Measurements from ENCODE around the gene TMC6. TPM values are rescaled to one million over a fixed set of nuclear protein-coding genes. Genes with fewer than 3 reads are reported as not detected.

TMC6 gene
- total and polyA plus RNA-seq, 12 donors, result 22.8 to 109 (median 69.1) TPM

DNA sequence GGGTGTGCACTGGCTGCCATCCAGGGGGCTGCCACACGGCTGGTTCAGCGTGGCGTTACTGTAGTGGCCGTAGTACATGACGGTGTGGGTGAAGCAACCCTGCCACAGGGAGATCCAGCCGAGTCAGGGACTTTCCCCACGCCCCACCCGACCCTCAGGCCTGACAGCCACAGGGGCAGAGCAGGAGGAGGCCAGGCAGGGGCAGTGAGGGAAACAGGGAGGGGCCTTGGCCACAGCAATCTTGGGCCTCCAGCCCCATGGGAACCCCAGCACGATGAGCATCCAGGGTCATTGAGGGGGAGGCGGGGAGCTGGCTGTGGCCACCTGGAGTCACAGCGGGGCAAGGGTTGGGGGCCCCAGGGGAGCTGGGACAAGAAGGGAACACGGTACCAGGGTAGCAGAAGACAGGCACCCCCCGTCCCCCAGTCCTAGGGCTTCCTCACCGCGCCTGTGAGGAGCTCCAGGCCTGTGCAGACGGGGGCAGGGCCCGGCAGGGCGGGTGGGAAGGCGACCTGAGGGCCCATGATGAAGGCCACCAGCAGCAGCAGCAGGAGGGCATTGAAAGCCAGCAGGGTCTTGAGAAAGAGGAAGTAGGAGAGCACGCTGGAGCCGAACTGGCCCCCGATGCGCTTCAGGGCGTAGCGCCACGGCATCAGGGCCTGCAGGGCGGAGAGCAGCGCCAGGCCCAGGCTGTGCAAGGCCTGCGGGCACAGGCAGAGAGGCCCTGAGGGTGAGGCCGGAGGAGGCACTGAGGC is 4.3 kb downstream of the TMC6 start:
- peak overlapping the region in 9 of 10 donors; percentile 89 to 98 (median 96) for H3K27ac ChIP-seq
- peaks cover 0 to 75% (median 35%) of the 10 kb centered on the region in 9 donors for H3K36me3 ChIP-seq
- DNase-seq (peak in 1 of 2 donors; percentile 34), ATAC-seq (no peak)
- no peaks in the 10 kb centered on the region for H3K9me3 ChIP-seq
- H3K4me3 ChIP-seq, result peak overlapping the region in 2 of 10 donors; percentile 37 to 97
- H3K4me1 ChIP-seq, result peaks cover 31 to 77% (median 50%) of the 10 kb centered on the region in 9 donors
- 78 to 81% methylated on average over 30 of the region's 30 CpGs for WGBS, 2 donors
- TF ChIP-seq, protein P1, sequence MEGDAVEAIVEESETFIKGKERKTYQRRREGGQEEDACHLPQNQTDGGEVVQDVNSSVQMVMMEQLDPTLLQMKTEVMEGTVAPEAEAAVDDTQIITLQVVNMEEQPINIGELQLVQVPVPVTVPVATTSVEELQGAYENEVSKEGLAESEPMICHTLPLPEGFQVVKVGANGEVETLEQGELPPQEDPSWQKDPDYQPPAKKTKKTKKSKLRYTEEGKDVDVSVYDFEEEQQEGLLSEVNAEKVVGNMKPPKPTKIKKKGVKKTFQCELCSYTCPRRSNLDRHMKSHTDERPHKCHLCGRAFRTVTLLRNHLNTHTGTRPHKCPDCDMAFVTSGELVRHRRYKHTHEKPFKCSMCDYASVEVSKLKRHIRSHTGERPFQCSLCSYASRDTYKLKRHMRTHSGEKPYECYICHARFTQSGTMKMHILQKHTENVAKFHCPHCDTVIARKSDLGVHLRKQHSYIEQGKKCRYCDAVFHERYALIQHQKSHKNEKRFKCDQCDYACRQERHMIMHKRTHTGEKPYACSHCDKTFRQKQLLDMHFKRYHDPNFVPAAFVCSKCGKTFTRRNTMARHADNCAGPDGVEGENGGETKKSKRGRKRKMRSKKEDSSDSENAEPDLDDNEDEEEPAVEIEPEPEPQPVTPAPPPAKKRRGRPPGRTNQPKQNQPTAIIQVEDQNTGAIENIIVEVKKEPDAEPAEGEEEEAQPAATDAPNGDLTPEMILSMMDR (IDR thresholded peaks at IDR 0.05), result no peak
- no peaks in the 10 kb centered on the region for H3K27me3 ChIP-seq
- intact Hi-C loops (cut with DNase I), result no loop called here

DNA sequence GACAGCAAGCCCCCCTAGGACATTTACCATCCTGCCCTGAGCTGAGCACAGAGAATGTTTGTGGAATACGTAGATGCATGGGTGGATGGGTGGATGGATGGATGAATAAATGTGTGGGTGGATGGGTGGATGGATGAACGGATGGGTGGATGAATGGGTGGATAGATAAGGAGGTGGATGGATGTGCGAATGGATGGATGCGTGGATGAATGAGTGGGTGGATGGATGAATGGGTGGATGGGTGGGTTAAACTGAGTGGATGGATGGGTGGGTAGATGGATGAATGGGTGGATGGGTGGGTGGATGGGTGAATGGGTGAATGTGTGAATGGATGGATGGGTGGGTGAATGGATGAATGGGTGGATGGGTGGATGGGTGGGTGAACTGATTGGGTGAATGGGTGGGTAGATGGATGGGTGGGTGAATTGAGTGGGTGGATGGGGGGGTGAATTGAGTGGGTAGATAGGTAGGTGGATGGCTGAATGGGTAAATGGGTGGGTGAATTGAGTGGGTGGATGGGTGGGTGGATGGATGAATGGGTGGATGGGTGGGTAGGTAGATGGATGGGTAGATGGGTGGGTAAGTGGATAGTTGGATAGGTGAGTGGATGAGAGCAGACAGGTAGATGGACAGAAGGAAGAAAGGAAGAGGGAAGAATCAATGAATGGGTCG is 5.2 kb downstream of the TMC6 start:
- no peak for DNase-seq
- intact Hi-C loops (cut with DNase I), result no loop called here
- Histone ChIP-seq H3K27ac (no peak overlapping the region), H3K27me3 (no peaks in the 10 kb centered on the region), H3K9me3 (no peaks in the 10 kb centered on the region), H3K4me3 (no peak overlapping the region), H3K4me1 (peaks cover 31 to 71% (median 46%) of the 10 kb centered on the region in 9 donors), H3K36me3 (peaks cover 0 to 84% (median 39%) of the 10 kb centered on the region in 9 donors)
- no peak for ATAC-seq
- WGBS, 2 donors, result 98% methylated on average over 5 of the region's 5 CpGs
- TF ChIP-seq, protein P1 (IDR thresholded peaks at IDR 0.05), result no peak

DNA sequence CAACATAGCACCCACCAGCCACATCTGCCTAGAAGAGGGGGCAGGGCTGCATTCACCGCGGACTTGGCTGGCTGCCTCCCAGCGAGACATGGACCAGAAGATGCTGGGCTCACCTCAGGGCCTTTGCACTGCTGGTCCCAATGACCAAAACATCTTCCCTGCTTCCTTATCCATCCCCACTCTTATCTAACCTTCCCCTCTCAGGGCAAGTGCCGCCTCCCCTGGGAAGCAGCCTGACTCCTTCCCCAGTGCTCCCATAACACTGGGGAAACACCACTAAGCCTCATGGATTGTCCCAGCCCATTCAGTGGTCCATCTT is 5.7 kb downstream of the TMC6 start:
- Histone ChIP-seq H3K27ac (no peak overlapping the region), H3K9me3 (no peaks in the 10 kb centered on the region), H3K4me3 (no peak overlapping the region), H3K4me1 (peaks cover 31 to 71% (median 42%) of the 10 kb centered on the region in 9 donors), H3K36me3 (peaks cover 0 to 87% (median 39%) of the 10 kb centered on the region in 9 donors), H3K27me3 (no peaks in the 10 kb centered on the region)
- TF ChIP-seq, protein P1 (IDR thresholded peaks at IDR 0.05), result no peak
- intact Hi-C loops (cut with DNase I), result no loop called here
- DNase-seq (no peak), ATAC-seq (no peak)
- WGBS, 2 donors, result 95 to 98% methylated on average over 4 of the region's 4 CpGs

DNA sequence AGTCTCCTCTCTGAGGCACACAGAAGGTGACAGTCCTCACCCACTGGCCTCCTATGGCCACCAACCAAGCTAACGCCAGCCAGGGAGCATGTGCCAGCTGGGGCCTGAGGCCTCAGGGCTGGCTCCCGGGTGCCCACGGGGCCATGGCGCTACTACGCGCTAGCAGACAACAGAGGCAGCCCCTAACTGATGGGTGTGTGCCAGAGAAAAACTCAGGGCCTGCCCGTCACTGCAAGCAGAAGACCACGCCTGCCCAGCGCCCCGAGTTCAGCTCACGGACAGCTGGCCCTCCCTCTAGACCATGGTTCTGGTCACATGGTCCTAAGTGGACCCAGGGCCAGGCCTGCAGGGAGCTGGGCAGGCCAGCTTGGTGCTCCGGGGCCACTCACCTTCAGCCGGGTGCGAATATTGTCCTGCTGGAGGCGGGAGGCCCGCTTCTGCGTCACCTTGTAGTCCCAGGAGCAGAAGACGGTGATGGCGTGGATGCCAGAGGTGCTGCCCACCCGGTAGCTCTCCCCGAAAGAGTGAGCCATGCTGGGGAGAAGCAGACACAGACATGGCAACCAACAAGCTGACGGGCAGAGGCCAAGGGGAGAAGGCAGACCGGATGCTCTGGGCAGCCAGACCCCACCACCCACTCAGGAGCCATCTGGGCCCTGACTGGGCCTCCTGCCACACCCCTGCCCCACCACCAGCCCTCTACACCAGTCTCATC is 6.2 kb downstream of the TMC6 start:
- peaks cover 31 to 70% (median 37%) of the 10 kb centered on the region in 9 donors for H3K4me1 ChIP-seq
- TF ChIP-seq, protein P1 (IDR thresholded peaks at IDR 0.05), result no peak
- no peaks in the 10 kb centered on the region for H3K9me3 ChIP-seq
- ATAC-seq (no peak), DNase-seq (peak in 1 of 2 donors; percentile 14)
- intact Hi-C loops (cut with DNase I), result no loop called here
- peak overlapping the region in 2 of 10 donors; percentile 21 to 72 for H3K27ac ChIP-seq
- H3K36me3 ChIP-seq, result peaks cover 0 to 93% (median 39%) of the 10 kb centered on the region in 9 donors
- no peaks in the 10 kb centered on the region for H3K27me3 ChIP-seq
- peak overlapping the region in 1 of 10 donors; percentile 30 for H3K4me3 ChIP-seq
- 85 to 88% methylated on average over 23 of the region's 23 CpGs for WGBS, 2 donors
